DOHH2 (cell line): Measurements from ENCODE around the gene IFT20.

Experiments
- H3F3A ChIP-seq: fragments of 200-600 bp; sonication (generic), shearing (Covaris generic); 2 replicates; pipeline ENCODE4 v1.6.0; 2016; ENCODE audit warnings: antibody characterized with exemption, mild to moderate bottlenecking; ENCODE audit not compliant: control insufficient read depth, insufficient read depth
- H3K27ac ChIP-seq: fragments of 200-600 bp; sonication (generic); 2 replicates; pipeline ENCODE4 v1.5.1; 2014; ENCODE audit warnings: low read depth, mild to moderate bottlenecking, low read length, moderate library complexity
- H3K27me3 ChIP-seq: fragments of 200-600 bp; sonication (generic); 2 replicates; pipeline ENCODE4 v1.6.1; 2014; ENCODE audit warnings: mild to moderate bottlenecking, low read length, mixed read lengths; ENCODE audit not compliant: control insufficient read depth
- H3K36me3 ChIP-seq: fragments of 200-600 bp; sonication (generic); 2 replicates; pipeline ENCODE4 v1.6.1; 2014; ENCODE audit warnings: mild to moderate bottlenecking, low read length, moderate library complexity, mixed read lengths; ENCODE audit not compliant: control insufficient read depth
- H3K4me1 ChIP-seq: fragments of 200-600 bp; sonication (generic); 2 replicates; pipeline ENCODE4 v1.6.1; 2014; ENCODE audit warnings: mild to moderate bottlenecking, low read length, mixed read lengths; ENCODE audit not compliant: control insufficient read depth
- H3K4me2 ChIP-seq: fragments of 200-600 bp; sonication (generic); 2 replicates; pipeline ENCODE4 v1.6.0; 2014; ENCODE audit warnings: mild to moderate bottlenecking, low read length, moderate library complexity
- H3K4me3 ChIP-seq: fragments of 200-600 bp; sonication (generic); 2 replicates; pipeline ENCODE4 v1.5.1; 2014; ENCODE audit warnings: mild to moderate bottlenecking, low read length, mixed read lengths
- H3K79me2 ChIP-seq: fragments of 200-600 bp; sonication (generic); 2 replicates; pipeline ENCODE4 v1.6.1; 2014; ENCODE audit warnings: mild to moderate bottlenecking, low read length, mixed read lengths; ENCODE audit not compliant: control insufficient read depth
- H3K9me2 ChIP-seq: fragments of 200-600 bp; sonication (generic); replicated peaks from 2 replicates; pipeline ENCODE4 v1.6.1; 2014; ENCODE audit warnings: mild to moderate bottlenecking, low read length, mixed read lengths; ENCODE audit not compliant: control insufficient read depth
- H3K9me3 ChIP-seq: fragments of 200-600 bp; sonication (generic); 2 replicates; pipeline ENCODE4 v1.6.1; 2014; ENCODE audit warnings: antibody characterized with exemption, low read length, mixed read lengths; ENCODE audit not compliant: control insufficient read depth, insufficient read depth
- H4K20me1 ChIP-seq: fragments of 200-600 bp; sonication (generic); 2 replicates; pipeline ENCODE4 v1.6.0; 2014; ENCODE audit warnings: low read depth, mild to moderate bottlenecking, antibody characterized with exemption, low read length, moderate library complexity; ENCODE audit not compliant: control insufficient read depth, insufficient read depth
- CTCF ChIP-seq: fragments of 200-600 bp; sonication (generic); IDR thresholded peaks from one replicate; pipeline ENCODE4 v1.5.1; 2014; ENCODE audit warnings: antibody characterized with exemption, mild to moderate bottlenecking, low read depth, low read length; ENCODE audit not compliant: poor library complexity, severe bottlenecking
- EZH2phosphoT487 ChIP-seq: fragments of 200-600 bp; sonication (generic); IDR thresholded peaks from 2 replicates; pipeline ENCODE4 v1.6.1; 2017; ENCODE audit warnings: borderline replicate concordance, mild to moderate bottlenecking, antibody characterized with exemption, low read length, moderate library complexity, mixed read lengths

Gene IFT20

DNA sequence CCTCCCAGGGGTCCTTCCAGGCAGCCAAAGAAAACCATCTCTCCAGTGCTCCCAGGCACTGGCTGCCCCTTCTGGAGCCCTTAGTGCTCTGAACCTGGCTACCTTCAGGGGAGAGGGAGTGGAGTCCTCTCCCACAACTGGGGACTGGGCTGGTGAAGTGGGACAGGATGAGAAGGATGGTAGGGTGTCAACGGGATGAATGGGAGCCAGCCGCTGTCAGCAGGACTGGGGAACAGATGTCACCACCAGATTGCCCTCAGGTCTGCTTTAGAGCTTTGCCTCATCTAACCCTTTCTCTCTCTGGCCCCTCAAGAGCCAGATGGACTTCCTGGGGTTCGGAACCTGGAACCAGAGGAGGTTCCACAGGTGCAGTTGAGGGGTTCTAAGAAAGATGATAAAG is 30.2 kb upstream of the IFT20 start:
- TF ChIP-seq EZH2phosphoT487 (no peak), CTCF (no peak)
- Histone ChIP-seq H3K9me2 (no peaks in the 10 kb centered on the region), H3K27ac (no peak overlapping the region), H3F3A (peaks cover 3% of the 10 kb centered on the region), H3K4me2 (no peak overlapping the region), H3K9me3 (no peaks in the 10 kb centered on the region), H4K20me1 (no peaks in the 10 kb centered on the region), H3K27me3 (no peaks in the 10 kb centered on the region), H3K79me2 (no peaks in the 10 kb centered on the region), H3K4me3 (no peak overlapping the region), H3K4me1 (no peaks in the 10 kb centered on the region; the same call in 1 of the 2 replicates), H3K36me3 (peaks cover 27% of the 10 kb centered on the region)

DNA sequence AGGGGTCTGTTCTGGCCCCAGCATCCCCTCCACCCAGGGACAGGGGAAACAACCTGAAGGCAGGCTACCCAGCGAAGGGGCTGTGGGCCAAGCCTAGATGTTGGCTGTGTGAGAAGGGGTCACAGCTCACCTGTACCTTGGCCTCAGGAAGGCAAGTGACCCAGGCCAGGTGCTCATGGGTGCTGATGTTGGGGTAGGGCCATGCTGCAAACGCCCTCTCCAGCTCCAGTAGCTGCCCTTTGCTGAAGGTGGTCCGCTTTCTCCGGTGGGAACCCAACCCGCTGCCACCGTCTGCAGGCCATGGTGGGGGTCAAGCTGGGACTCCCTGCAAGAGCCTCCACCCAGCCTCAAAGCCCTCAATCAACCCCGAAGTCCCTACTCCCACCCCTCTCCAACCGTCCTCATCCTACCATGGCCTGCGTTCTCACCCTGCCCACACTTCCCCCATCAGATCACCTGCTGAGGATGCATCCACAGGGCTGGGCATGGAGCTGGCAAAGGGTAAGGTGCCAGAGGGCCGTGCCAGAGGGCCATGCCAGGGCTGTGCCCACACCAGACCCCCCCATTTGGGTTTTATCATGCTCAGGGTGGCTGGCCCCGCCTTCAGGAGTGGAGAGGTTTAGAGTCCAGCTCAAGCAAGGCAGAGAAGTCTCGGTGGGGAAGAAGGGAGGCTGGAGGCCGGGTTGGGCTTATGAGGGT is 29.5 kb upstream of the IFT20 start, which contains the start of gene SEBOX:
TSS of gene SEBOX (minus strand) at position 535 of the 699 bp plus-strand sequence. CDS start at position 487, 48 bp downstream.
- Histone ChIP-seq H4K20me1 (no peaks in the 10 kb centered on the region), H3F3A (no peaks in the 10 kb centered on the region), H3K4me3 (no peak within 1 kb of the TSS), H3K9me2 (no peaks in the 10 kb centered on the region), H3K4me2 (no peak within 1 kb of the TSS), H3K79me2 (no peaks in the 10 kb centered on the region), H3K4me1 (no peaks in the 10 kb centered on the region), H3K36me3 (peaks cover 32% of the 10 kb centered on the region), H3K27ac (no peak within 1 kb of the TSS), H3K27me3 (no peaks in the 10 kb centered on the region), H3K9me3 (no peaks in the 10 kb centered on the region)
- TF ChIP-seq EZH2phosphoT487 = no peak
- no peak for TF ChIP-seq CTCF

GRCh38 chr17:28363776-28364650 is 28.7 kb upstream of the IFT20 start:
- H4K20me1 ChIP-seq = no peaks in the 10 kb centered on the region
- no peaks in the 10 kb centered on the region for H3K27me3 ChIP-seq
- H3K79me2 ChIP-seq = peaks cover 2% of the 10 kb centered on the region
- no peaks in the 10 kb centered on the region for H3K9me2 ChIP-seq
- no peaks in the 10 kb centered on the region for H3F3A ChIP-seq
- no peaks in the 10 kb centered on the region for H3K4me1 ChIP-seq
- no peak overlapping the region for H3K4me2 ChIP-seq
- no peak overlapping the region for H3K27ac ChIP-seq
- no peaks in the 10 kb centered on the region for H3K9me3 ChIP-seq
- H3K36me3 ChIP-seq = peaks cover 36% of the 10 kb centered on the region
- TF ChIP-seq CTCF (no peak), EZH2phosphoT487 (no peak)
- no peak overlapping the region for H3K4me3 ChIP-seq
